Brain microvascular endothelial cell (primary cell): ENCODE results near the gene ITGB4.
A peak's percentile ranks its signal among the peaks of the same experiment; 100 is the strongest.
"Not testable (repeated sequence)": the region's sequence is repeated elsewhere in the genome, so short reads cannot be mapped to it uniquely, and the experiment has no call there.

Source experiments
- DNase-seq: peaks from one replicate; pipeline ENCODE4 v3.0.0-alpha.2; 2020
- H3K27ac ChIP-seq: fragments of 250-450 bp; sonication (Bioruptor Pico); 2 replicates; pipeline ENCODE4 v1.5.1; 2020; ENCODE audit warnings: mild to moderate bottlenecking, moderate library complexity
- H3K27me3 ChIP-seq: fragments of 250-450 bp; sonication (Bioruptor Pico); replicated peaks from 2 replicates; pipeline ENCODE4 v1.5.1; 2020; ENCODE audit warnings: mild to moderate bottlenecking
- H3K36me3 ChIP-seq: fragments of 250-450 bp; sonication (Bioruptor Pico); replicated peaks from 2 replicates; pipeline ENCODE4 v1.5.1; 2020; ENCODE audit warnings: mild to moderate bottlenecking
- H3K4me3 ChIP-seq: 2 replicates; pipeline ENCODE4 v1.5.1; 2011; ENCODE audit warnings: low read depth, mild to moderate bottlenecking, control low read depth, low read length, moderate library complexity
- in situ Hi-C: cut with HindIII; loops from 2 replicates; pipeline ENCODE4 v1.10.0; 2017; ENCODE audit warnings: low sequenced_read_pairs, low pct_ligation_motif_present
- TF ChIP-seq, protein P1 (sequence below): IDR thresholded peaks from 2 replicates; pipeline ENCODE4 v1.5.1; 2011; ENCODE audit warnings: low read depth, mild to moderate bottlenecking, moderate library complexity, low read length, control low read depth, inconsistent platforms; ENCODE audit errors: missing control alignments

Gene ITGB4

DNA sequence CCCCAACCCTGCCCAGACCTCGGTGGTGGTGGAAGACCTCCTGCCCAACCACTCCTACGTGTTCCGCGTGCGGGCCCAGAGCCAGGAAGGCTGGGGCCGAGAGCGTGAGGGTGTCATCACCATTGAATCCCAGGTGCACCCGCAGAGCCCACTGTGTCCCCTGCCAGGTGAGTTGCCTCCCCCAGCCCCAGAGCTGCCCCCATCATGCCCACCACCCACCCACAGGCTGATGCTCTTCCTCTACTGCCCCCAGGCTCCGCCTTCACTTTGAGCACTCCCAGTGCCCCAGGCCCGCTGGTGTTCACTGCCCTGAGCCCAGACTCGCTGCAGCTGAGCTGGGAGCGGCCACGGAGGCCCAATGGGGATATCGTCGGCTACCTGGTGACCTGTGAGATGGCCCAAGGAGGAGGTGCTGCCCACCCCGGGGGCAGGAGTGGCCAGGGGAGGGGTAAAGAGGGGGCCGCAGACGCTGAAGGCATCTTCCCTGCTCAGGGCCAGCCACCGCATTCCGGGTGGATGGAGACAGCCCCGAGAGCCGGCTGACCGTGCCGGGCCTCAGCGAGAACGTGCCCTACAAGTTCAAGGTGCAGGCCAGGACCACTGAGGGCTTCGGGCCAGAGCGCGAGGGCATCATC is 35.3 kb downstream of the ITGB4 start:
- Histone ChIP-seq H3K36me3 (no peaks in the 10 kb centered on the region), H3K27ac (no peak overlapping the region), H3K27me3 (no peaks in the 10 kb centered on the region), H3K4me3 (no peak overlapping the region)
- no peak for DNase-seq
- TF ChIP-seq, protein P1, sequence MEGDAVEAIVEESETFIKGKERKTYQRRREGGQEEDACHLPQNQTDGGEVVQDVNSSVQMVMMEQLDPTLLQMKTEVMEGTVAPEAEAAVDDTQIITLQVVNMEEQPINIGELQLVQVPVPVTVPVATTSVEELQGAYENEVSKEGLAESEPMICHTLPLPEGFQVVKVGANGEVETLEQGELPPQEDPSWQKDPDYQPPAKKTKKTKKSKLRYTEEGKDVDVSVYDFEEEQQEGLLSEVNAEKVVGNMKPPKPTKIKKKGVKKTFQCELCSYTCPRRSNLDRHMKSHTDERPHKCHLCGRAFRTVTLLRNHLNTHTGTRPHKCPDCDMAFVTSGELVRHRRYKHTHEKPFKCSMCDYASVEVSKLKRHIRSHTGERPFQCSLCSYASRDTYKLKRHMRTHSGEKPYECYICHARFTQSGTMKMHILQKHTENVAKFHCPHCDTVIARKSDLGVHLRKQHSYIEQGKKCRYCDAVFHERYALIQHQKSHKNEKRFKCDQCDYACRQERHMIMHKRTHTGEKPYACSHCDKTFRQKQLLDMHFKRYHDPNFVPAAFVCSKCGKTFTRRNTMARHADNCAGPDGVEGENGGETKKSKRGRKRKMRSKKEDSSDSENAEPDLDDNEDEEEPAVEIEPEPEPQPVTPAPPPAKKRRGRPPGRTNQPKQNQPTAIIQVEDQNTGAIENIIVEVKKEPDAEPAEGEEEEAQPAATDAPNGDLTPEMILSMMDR = no peak
- in situ Hi-C loops = no loop called here

GRCh38 chr17:75757086-75757681 is 35.9 kb downstream of the ITGB4 start:
- Histone ChIP-seq H3K27ac (no peak overlapping the region), H3K4me3 (no peak overlapping the region), H3K36me3 (no peaks in the 10 kb centered on the region), H3K27me3 (no peaks in the 10 kb centered on the region)
- TF ChIP-seq, protein P1 = no peak
- in situ Hi-C loops = no loop called here
- DNase-seq = no peak

GRCh38 chr17:75758131-75758905 is 37.1 kb downstream of the ITGB4 start:
- no peak overlapping the region for H3K27ac ChIP-seq
- in situ Hi-C loops = no loop called here
- no peak for DNase-seq
- TF ChIP-seq, protein P1 = peak; percentile 67
- H3K27me3 ChIP-seq = no peaks in the 10 kb centered on the region
- no peak overlapping the region for H3K4me3 ChIP-seq
- H3K36me3 ChIP-seq = no peaks in the 10 kb centered on the region

DNA sequence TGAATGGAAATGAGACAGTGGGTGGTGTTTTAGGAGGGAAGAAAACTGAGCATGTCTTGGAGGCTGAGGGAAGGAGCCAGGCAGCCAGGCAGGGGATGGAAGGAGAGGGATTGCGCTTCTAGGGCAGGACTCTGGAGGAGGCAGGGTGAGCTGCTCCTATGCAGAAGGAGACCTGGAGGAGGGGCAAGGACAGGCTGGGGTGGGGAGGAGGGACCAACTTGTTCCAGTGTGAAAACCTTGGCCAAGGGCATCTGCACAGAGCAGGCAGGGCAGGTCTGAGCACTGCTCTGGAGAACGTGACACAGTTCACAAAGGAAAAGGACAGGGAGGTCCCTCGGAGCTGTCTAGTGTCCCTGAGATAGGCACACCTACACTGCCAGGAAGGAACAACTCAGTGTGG is 38.2 kb downstream of the ITGB4 start:
- Histone ChIP-seq H3K4me3 (no peak overlapping the region), H3K27ac (no peak overlapping the region), H3K27me3 (no peaks in the 10 kb centered on the region), H3K36me3 (no peaks in the 10 kb centered on the region)
- TF ChIP-seq, protein P1 = no peak
- DNase-seq = no peak
- in situ Hi-C loops = no loop called here

GRCh38 chr17:75759978-75760640 is 38.9 kb downstream of the ITGB4 start:
- H3K36me3 ChIP-seq = not testable (repeated sequence)

More at GRCh38 chr17:75759978-75760640, 38.9 kb downstream of the ITGB4 start:
- H3K27me3 ChIP-seq, in situ Hi-C loops, H3K27ac ChIP-seq, DNase-seq, H3K4me3 ChIP-seq: not testable (repeated sequence)
